Activated CD4-positive, CD25-positive, alpha-beta regulatory T cell treated with anti-CD3 and anti-CD28 coated beads, Interleukin-2, amount 50 U/mL, for 24 hours (primary cell): Measurements from ENCODE around the gene EXOC3L2.
"Not testable (repeated sequence)": the region's sequence is repeated elsewhere in the genome, so short reads cannot be mapped to it uniquely, and the experiment has no call there.

Source experiments
- ATAC-seq, 2 donors: fragments of 150-1000 bp; cut with Tn5 transposase; one replicate each; pipeline ENCODE4 v1.10.0; 2021; ENCODE audit warnings: mild to moderate bottlenecking in 1 of 2, moderate library complexity in 1 of 2

Gene EXOC3L2

DNA sequence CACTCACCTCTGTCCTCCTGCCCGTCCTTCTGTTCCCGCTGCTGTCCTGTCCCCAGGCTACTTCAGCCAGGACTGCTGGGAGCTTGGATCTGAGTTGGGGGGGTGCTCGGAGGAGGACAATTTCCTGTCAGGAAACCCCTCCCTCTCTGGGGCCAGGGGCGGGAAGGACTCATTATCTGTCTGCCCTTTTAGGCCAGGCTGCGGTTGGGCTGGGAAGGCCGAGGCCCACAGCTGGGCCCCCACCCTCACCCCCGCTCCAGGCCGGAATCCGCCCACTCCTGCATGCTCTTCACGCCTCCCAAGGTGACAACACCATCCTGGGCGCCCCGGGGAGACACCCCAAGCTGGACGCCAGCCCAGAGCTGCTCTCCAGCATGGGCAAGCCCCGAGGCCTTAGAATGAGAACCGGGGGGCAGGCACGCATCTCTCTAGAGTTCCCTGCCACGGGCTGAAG, at the start of gene EXOC3L2:
EXOC3L2 (minus strand) TSS at position 74 of the 454 bp plus-strand sequence. CDS start 6,362 bp downstream, outside the sequence.
- ATAC-seq = no peak

DNA sequence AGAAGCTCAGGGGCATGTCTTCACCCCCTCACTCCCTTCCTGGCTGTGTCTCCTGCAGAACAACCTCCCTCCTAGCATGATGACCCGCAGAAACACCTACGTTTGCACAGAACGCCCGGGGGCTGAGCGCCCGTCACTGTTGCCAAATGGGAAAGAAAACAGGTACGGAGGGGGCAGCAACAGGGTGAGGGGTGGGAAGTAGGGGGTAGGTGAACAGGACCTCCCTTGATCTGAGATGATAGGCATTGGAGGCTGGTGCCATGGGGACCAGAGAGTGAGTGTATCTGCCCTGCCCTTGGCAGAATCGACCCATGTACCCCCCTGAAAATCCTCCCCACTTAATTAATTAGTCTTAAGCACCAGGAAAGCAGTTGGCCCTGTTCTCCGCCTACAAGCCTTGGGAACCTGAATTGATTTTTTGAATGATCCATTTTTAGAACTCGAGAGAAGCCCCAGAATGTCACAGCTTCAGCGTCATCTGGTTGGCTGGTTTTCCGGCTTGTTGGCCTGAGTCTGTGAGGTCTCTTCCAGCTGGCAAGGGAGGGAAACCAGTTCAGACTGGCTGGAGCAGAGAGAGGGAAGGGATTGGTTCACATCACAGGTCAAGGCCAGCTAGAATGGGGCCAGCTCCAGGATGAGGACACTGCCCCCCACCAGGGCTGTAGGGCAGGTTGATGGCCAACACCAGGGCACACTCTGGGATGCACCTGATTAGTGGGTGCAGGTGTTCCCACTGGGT, 49.3 kb upstream of the EXOC3L2 start:
- no peak for ATAC-seq

DNA sequence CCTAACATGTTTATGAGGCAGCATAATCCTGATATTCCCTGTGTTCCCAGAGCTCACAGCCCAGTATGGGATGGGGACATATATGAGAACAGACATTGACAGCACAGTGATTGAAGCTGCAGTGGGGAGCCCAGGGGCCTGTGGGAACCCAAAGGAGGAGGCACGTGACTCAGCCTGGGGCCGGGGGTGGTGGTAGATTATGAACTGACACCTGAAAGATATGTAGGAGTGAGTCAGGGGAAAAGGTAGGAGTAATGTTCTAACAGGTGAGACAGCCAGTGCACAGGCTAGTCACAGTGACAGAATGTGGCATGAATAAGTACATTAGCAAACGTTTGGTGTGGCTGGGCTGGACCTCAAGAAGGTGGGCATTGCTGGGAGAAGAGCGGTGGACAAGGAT, 48.5 kb upstream of the EXOC3L2 start:
- ATAC-seq = peak in 1 of 2 donors; percentile 51

DNA sequence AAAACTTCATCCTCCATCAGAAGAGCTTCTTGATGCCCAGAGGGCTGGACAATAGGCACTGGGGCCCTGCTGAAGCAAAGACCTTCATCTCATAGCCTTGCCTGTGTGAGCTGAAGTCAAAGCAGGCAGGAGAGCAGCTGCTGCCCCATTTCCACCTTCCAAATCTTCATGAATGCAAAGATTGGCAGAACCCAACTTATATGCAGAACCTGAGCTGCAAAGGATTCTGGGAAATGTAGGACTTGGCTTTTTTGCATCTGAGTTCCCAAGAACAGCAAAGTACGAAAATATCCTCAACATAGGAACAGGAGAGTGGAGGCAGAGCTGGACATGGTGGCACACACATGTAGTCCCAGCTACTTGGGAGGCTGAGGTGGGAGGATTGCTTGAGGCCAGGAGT, 46.6 kb upstream of the EXOC3L2 start:
- no peak for ATAC-seq

DNA sequence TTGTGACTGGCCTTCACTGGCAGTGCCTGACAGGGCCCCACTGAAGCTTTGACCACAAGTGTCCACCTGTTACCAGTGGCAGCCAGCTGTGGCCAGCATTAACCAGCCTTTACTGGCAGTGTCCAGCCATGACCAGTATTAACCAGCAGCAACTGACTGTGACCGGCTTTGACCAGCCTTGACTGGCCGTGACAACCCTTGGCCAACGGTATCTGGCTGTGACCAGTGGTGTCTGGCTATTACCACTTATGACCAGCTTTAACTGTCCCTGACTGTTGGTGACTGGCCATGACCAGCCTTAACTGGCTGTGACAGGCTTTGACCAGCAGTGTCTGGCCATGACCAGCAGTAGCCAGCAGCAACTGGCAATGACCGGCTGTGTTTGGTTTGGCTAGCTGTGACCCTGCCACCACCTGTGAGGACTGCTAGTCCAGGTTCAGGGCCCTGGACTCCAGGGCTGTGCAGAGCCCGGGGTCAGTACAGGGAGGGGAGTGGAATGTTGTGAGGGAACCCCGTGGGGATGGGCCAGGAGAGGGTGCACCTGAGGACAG, 45.2 kb upstream of the EXOC3L2 start:
- no peak for ATAC-seq

DNA sequence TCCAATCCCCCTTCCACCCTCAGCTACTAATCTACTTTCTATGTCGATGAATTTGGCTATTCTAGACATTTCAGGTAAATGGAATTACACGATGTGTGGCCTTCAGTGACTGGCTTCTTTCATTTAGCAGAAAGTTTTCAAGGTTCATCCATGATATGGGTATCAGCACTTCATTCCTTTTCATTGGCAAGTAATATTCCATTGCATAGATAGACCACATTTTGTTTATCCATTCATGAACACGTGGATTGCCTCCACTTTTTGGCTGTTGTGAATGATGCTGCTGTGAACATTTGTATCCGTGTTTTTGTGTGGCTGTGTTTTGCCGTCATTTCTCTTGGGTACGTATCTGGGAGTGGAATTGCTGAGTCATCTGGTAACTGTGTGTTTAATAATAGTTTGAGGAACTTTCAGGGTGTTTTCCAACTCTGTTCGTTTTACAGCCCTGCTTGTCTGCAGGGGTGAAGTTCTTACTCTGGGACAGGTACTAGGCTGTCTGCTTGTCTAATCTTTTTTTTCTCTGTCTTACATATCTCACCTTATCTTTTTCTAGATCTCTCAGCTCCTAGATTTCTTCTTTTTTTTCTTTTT, 38.3 kb upstream of the EXOC3L2 start:
- no peak for ATAC-seq

DNA sequence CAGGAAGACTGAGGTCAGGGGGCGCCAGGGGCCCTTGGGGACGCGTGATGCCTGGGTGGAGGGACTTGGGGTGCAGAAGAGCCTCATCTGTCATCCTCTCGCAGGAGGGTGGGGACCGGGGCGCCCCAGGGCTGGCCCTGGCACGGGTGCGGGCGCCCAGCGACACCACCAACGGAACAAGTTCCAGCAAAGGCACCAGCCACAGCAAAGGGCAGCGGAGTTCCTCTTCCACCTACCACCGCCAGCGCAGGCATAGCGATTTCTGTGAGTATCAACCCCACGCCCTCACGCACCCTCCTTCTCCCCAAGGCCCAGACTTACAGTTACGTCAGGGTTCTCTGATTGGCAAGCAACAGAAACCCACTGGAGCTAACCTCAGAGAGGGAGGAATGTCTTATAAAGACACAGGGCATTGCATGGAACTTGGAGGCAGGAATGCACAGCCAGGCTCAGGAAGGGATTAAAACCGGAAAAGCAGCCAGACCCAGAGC, 35.3 kb upstream of the EXOC3L2 start:
- ATAC-seq = no peak

DNA sequence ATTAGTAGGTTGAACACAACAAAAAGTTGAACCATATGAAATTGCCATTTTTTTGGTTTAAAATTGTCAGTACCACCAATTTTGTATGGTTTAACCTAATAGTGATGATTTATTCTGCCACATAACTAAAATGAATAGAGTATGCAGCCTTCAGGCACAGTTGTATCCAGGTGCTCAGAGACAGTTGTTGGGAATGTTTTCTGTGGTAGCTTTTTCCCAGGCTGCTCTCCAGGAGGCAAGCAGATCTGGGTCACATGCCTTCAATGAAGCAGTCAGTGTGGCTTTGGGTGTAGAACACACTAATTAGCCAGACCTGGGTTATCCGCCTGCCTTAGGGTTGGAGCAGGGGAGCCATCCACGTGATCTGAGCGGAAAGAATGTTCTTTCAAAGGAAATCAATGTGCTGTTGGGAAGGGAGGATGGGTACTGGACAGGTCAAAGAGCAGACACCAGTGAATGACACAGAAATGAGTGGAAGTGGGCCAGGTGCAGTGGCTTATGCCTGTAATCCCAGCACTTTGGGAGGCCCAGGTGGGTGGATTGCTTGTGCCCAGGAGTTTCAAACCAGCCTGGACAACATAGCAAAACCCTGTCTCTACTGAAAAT, 34.5 kb upstream of the EXOC3L2 start:
- no peak for ATAC-seq

DNA sequence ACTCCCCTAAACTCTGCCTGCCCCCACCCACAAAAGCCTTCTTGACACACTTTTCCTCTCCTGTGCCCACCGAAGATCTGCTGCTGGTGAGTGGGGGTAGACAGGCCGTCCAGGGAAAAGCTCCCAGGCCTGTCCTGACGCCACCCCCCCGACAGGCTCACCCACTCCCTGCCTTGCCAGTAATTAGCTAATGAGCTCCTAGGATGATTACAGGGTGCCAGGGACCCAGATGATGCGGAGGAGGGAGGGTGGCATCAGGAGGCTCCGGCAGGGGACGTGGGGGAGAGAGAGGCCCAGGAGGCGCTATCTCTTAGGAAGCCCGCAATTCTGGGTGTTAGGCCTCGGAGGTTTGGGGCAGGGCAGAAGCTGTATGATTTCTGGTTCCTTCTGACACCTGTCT, 32.9 kb upstream of the EXOC3L2 start:
- ATAC-seq = no peak

DNA sequence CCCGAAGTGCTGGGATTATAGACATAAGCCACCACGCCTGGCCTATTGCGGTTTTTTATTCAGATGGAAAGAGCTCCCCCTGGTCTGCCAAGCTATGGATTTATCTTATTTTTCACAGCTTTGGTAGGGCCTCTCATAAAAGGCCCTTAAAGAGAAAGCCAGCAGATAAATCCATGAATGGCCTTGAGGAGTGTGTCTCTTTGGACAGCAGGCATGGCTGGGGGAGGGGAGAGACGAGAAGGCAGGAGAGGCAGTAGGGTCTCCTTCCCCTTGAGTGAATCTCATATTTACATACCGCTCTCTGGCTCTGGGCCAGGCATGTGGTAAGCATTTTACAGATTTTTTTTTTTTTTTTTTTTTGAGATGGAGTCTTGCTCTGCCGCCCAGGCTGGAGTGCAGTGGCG, 31.1 kb upstream of the EXOC3L2 start:
- ATAC-seq = no peak

DNA sequence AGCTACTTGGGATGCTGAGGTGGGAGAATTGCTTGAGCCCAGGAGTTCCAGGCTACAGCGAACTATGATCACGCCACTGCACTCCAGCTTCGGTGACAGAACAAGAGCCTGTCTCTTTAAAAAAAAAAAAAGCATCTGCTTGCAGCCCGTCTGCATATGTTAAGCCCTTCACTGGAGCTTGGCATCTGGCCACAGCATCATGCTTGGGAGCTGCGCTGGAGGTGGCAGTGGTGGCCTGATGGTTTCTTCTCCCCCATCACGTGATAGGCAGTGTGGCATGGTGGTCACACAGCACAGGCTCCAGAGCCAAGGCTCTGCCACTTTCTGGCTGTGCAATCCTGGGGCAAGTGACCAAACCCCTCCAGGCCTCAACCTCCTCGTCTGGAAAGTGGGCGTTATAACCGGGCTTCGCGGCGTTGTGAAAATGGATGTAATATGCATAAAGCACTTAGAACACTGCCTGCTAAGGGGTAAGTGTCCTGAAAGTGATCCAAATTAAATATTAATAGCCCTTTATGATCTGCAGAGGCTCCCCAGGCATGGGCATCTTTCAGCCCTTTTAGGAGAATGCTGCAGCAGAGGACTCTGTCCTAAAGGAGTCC, 30.3 kb upstream of the EXOC3L2 start:
- ATAC-seq = no peak

DNA sequence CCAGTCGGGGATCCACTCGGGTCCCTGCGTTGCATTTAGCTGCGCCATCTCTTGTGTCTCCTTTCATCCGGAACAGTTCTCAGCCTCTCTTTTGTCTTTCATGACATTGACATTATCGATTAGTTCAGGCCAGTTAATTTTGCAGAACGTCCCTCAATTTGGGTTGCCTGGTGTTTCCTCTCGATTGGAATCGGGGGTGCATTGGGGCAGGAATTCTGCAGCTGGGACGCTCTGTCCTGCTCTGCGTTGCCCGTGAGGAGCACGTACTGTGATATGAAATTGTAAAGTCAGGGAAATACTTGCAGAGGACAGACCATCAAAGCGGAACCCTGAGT, 28.3 kb upstream of the EXOC3L2 start:
- ATAC-seq = no peak

DNA sequence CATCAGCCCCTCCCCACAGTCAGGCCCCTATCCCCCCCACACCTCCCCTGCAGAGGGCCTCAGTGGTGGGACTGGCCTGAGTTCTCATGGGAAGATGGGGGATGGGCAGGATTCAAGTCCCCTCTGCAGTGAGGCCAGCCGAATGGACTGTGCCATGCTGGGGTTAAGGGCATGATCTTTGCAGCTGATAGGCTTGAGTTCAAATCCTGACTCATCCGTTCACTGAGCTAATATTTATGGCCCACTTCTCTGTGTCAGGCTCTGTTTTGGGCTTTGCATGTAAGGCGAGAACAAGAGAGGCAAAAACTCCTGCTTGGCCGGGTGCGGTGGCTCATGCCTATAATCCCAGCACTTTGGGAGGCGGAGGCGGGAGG, 26.5 kb upstream of the EXOC3L2 start:
- ATAC-seq = no peak

DNA sequence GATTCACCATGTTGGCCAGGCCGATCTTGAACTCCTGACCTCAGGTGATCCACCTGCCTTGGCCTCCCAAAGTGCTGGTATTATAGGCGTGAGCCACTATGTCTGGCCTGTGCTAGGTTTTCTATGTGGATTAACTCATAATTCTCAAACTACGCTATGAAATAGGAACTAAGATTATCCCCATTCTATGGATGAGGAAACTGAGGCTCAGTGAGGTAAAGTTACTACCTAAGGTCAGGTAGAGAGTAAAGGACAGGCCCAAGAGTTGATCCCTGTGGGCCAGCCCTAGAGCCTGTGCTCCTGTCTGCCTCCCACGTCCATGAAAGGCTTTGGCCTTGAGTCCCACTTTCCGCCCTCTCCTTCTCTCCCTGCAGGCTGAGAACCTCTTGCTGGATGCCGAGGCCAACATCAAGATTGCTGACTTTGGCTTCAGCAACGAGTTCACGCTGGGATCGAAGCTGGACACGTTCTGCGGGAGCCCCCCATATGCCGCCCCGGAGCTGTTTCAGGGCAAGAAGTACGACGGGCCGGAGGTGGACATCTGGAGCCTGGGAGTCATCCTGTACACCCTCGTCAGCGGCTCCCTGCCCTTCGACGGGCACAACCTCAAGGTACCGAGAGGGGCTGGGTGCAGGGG, 26.0 kb upstream of the EXOC3L2 start:
- no peak for ATAC-seq

DNA sequence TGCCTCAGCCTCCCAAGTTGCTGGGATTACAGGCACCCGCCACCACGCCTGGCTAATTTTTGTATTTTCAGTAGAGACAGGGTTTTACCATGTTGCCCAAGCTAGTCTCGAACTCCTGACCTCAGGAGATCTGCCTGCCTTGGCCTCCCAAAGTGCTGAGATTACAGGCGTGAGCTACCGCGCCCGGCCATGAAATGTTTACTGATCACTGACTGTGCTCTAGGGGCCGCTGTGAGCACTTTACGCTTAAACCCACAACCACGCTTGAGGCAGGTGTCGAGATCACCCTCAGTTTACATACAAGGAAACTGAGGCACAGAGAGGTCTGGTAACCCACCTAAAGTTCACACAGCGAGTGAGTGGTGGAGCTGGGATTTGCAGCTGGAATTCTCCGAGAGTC, 24.7 kb upstream of the EXOC3L2 start:
- not testable (repeated sequence) for ATAC-seq

DNA sequence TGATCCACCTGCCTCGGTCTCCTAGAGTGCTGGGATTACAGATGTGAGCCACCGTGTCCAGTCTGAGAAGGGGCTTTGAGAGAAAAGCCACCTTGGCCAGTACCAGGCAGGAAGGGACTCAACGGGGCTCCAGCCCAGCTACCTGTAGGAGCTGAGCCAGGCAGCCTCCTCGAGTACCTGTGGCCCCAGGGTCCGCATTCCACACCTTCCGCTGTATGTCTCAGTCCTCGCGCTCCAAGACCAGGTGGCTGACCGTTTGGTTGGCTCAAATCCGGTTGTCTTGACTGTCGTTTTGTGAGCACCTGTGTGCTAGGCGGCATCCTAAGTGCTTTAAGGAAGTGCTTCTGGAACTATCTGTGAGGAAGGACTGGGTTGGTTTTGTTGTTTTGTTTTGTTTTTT, 22.1 kb upstream of the EXOC3L2 start:
- ATAC-seq = no peak

DNA sequence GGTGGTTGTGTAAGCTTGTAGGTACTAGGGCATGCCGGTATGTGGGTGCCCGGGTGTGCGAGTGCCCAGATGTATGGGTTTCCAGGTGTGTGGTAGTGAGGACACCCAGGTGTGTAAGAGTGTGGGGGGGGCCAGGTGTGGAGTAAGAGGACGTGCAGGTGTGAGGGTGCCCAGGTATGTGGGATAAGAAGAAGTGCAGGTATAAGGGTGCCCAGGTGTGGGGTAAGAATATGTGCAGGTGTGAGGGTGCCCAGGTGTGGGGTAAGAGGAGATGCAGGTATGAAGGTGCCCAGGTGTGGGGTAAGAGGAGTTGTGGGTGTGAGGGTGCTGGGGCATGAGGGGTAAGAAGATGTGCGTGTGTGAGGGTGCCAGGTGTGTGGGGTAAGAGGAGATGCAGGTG, 20.2 kb upstream of the EXOC3L2 start:
- ATAC-seq = no peak

DNA sequence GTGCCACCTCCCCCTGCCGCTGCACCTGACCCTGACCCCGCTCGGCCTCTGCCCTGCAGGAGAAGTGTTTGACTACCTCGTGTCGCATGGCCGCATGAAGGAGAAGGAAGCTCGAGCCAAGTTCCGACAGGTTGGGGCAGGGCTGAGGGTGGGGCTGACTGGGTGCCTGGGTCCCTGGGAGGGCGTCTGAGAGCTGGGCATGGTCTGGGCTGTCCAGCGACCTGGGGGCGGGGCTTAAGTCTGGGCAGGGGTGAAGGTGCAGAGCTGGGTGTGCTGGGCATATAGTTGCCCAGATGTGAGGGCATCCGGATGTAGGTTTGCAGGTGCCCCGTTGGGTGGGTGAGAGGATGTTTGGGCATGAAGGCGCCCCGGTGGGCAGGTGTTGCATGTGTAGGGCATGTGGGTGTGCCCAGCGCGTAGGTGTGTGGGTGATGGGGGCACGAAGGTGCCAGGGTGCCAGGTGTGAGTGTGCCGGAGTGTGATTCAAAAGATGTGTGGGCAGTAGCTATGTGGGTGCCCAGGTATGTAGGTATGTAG, 19.6 kb upstream of the EXOC3L2 start:
- ATAC-seq = no peak

DNA sequence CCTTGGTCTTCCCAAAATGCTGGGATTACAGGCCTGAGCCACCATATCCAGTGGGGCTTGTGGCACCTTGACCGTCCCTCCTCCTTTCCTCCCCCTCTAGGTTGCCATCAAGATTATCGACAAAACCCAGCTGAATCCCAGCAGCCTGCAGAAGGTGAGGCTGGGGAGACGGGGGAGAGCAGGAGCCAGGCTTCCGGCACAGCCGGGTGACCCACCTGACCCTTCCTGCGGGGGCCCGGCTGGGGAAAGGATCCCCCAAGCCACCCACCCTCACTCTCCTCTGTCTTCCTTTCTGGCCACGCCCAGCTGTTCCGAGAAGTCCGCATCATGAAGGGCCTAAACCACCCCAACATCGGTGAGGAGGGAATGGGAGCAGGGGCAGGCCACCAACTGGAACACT, 17.8 kb upstream of the EXOC3L2 start:
- no peak for ATAC-seq

DNA sequence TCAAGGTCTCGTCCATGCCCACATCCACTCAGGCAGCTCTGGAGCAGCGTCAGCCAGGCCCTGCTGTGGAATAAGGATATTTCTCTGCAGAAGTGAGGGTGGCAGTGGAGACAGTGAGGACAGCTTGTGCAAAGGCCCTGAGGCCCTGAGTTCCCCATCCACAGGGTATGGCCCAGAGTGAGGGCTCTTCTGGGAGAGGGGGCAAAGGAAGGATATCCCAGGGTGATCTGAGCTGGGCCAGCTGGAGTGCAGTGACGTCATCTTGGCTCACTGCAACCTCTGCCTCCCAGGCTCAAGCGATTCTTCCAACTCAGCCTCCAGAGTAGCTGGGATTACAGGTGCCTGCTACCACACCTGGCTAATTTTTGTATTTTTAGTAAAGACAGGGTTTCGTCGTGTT, 17.4 kb upstream of the EXOC3L2 start:
- no peak for ATAC-seq

DNA sequence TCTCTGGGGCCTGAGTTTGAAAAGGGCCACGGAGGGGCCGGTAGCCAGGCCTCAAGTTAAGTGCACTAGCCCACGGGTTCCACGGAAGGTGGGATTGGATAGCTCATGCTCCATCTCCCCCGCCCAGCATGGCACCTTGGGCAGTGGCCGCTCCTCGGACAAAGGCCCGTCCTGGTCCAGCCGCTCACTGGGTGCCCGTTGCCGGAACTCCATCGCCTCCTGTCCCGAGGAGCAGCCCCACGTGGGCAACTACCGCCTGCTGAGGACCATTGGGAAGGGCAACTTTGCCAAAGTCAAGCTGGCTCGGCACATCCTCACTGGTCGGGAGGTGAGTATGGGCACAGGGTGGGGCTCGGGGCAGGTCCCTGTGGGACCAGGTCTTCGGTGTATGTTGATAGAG, 13.7 kb upstream of the EXOC3L2 start:
- ATAC-seq = no peak

DNA sequence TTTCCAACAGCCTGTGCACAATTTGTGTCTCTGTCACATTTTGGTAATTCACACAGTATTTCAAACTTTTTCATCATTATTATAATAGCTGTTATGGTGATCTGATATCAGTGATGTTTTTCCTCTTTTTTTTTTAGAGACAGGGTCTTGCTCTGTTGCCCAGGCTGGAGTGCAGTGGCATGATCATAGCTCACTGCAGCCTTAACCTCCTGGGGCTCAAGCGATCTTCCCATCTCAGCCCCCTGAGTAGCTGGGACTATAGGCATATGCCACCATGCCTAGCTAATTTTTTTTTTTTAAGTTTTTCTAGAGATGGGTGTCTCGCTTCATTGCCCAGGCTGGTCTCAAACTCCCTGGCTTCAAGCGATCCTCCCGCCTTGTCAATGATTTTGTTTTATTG, 11.6 kb upstream of the EXOC3L2 start:
- ATAC-seq = no peak
